Muscle of leg (tissue), 11 donors: ENCODE measurements around the gene OCLN. TPM values are rescaled to one million over a fixed set of nuclear protein-coding genes. Genes with fewer than 3 reads are reported as not detected.
"Not testable (repeated sequence)": the region's sequence is repeated elsewhere in the genome, so short reads cannot be mapped to it uniquely, and the experiment has no call there.

ENCODE experiments used
- DNase-seq: peaks from one replicate; pipeline ENCODE4 v3.0.0; 2013
- H3K27ac ChIP-seq: one replicate; pipeline ENCODE4 v1.5.1; 2013; ENCODE audit warnings: mild to moderate bottlenecking, low read length, control low read depth
- H3K27me3 ChIP-seq: one replicate; pipeline ENCODE4 v1.6.1; 2013; ENCODE audit warnings: low read length; ENCODE audit not compliant: control insufficient read depth, insufficient read depth
- H3K36me3 ChIP-seq: one replicate; pipeline ENCODE4 v1.6.1; 2013; ENCODE audit warnings: low read length; ENCODE audit not compliant: control insufficient read depth, insufficient read depth
- H3K4me1 ChIP-seq: one replicate; pipeline ENCODE4 v1.6.1; 2013; ENCODE audit warnings: low read length; ENCODE audit not compliant: control insufficient read depth, insufficient read depth
- H3K4me3 ChIP-seq: one replicate; pipeline ENCODE4 v1.5.1; 2013; ENCODE audit warnings: low read length, control low read depth
- H3K9me3 ChIP-seq: replicated peaks from 2 replicates; pipeline ENCODE4 v1.6.1; 2013; ENCODE audit warnings: low read depth, low read length; ENCODE audit not compliant: control insufficient read depth
- WGBS: methylation state at CpG from one replicate; pipeline ENCODE4 v1.1.5; 2013; ENCODE audit warnings: missing lambda C conversion rate; ENCODE audit not compliant: insufficient coverage; 5-methylcytosine and 5-hydroxymethylcytosine counted together
- polyA plus RNA-seq, 8 donors: library from polyadenylated mRNA; unstranded; fragments of 120-200 nt; gene quantifications; one replicate each; pipeline versions ENCODE4 v1.2.1 to v1.2.3, GENCODE V29; 2013; ENCODE audit warnings: inconsistent platforms in 1 of 8, low replicate concordance in 1 of 8; ENCODE audit not compliant: insufficient read length in 8 of 8, insufficient read depth in 1 of 8
- total RNA-seq: library from RNA; stranded (reverse); fragments of 120-200 nt; gene quantifications from one replicate; pipeline ENCODE4 v1.2.4, GENCODE V29; 2013

Gene OCLN
- total and polyA plus RNA-seq, 9 donors: 0.59 to 6.8 (median 2.5) TPM

DNA sequence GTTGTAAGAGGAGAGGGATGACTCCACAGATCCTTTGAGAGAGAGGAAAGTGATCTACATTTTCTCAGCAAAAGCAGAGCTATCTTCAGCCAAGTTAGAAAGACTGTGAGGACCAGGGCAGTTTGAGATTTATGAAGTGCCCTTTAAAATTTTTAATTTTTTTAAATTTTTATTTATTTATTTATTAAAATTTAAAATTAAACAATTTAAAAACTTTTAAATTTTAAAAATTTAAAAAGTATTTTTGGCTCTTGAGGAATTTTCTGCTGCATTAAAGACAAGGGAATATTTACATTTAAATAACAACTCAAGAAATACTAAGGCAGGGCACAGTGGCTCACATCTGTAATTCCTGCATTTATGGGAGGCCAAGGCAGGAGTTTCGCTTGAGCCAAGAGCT, 30.4 kb upstream of the OCLN start:
- 90% methylated on average over 1 of the region's 1 CpG for WGBS
- Histone ChIP-seq H3K4me3 (no peak overlapping the region), H3K27me3 (no peaks in the 10 kb centered on the region), H3K36me3 (no peaks in the 10 kb centered on the region), H3K4me1 (no peaks in the 10 kb centered on the region), H3K9me3 (no peaks in the 10 kb centered on the region), H3K27ac (no peak overlapping the region)
- DNase-seq: no peak

DNA sequence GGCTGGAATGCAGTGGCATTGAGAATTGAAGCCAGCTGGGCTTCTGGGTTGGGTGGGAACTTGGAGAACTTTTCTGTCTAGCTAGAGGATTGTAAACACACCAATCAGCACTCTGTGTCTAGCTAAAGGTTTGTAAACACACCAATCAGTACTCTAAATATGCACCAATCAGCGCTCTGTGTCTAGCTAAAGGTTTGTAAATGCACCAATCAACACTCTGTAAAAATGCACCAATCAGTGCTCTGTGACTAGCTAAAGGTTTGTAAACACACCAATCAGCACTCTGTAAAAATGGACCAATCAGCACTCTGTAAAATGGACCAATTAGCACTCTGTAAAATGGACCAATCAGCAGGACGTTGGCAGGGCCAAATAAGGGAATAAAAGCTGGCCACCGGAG, 26.2 kb upstream of the OCLN start:
- DNase-seq, H3K4me1 ChIP-seq, H3K9me3 ChIP-seq, H3K27ac ChIP-seq, H3K4me3 ChIP-seq, H3K27me3 ChIP-seq, H3K36me3 ChIP-seq: not testable (repeated sequence)
- 92% methylated on average over 2 of the region's 3 CpGs for WGBS

DNA sequence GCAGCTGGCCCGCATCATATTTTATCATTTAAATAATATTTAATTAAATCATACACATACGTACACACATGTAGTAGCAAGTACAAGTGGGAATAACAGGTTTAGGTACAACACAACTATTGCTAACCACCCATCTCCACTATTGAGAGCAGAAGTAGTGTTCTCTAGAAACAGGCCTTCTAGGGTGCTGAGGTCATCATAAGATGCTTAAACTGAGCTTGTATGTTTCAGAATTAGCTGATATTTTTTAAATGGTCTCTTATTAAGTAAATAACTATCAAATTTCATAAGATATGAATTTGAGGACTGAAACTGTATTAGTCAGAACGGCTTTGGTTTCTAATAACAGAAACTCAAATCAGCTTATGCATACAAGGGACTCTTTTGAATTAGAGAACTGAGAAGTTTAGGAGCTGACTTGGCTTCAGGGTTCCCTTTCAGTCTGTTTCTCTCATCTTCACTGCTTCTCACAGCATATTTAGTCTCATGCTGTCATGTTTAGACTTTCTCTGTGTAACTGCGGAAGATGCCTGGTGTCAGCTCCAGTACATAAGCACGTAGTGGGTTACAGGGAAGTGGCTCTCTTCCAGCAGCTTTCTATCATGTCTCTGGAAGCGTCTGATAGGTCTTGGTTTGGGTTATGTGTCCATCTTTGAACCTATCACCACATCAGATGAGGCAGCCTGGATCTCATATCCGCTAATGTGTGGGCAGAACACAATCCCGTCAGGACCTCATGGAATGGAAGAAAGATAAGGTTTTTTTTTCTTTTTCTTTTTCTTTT, 25.0 kb upstream of the OCLN start:
- Histone ChIP-seq H3K36me3 (no peaks in the 10 kb centered on the region), H3K4me1 (no peaks in the 10 kb centered on the region), H3K4me3 (no peak overlapping the region), H3K27ac (no peak overlapping the region), H3K9me3 (no peaks in the 10 kb centered on the region), H3K27me3 (no peaks in the 10 kb centered on the region)
- peak; percentile 3 for DNase-seq
- WGBS: no CpG with 5 or more reads among the region's 8 CpGs

DNA sequence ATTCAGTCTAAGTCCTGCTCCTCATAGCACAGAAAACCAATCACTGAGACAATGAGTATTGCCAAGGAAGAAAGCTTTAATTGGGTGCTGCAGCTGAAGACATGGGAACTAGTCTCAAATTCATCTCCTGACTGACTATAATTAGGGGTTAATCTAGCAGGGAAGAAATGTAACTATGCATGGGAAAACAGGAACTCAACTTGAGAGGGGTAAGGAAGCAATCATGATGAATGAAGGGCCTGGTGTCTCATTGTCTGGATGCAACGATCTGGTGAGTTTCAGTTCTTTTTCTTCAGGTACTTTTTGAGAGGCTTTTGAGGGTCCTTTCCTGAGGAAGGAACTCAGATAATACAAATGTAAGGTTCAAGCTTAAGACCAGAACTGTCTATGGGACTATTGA, 24.0 kb upstream of the OCLN start:
- H3K27me3 ChIP-seq: no peaks in the 10 kb centered on the region
- H3K4me1 ChIP-seq: no peaks in the 10 kb centered on the region
- H3K36me3 ChIP-seq: no peaks in the 10 kb centered on the region
- DNase-seq: no peak
- no peaks in the 10 kb centered on the region for H3K9me3 ChIP-seq
- H3K4me3 ChIP-seq: no peak overlapping the region
- no CpG with 5 or more reads among the region's 1 CpG for WGBS
- H3K27ac ChIP-seq: no peak overlapping the region

DNA sequence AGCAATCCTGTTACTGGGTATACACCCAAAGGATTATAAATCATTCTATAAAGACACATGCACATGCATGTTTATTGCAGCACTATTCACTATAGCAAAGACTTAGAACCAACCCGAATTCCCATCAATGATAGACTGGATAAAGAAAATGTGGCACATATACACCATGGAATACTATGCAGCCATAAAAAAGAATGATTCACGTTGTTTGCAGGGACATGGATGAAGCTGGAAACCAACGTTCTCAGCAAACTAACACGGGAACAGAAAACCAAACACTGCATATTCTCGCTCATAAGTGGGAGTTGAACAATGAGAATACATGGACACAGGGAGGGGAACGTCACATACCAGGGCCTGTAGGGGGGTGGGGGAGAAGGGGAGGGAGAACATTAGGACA, 21.1 kb upstream of the OCLN start:
- not testable (repeated sequence) for H3K4me3 ChIP-seq, H3K27ac ChIP-seq, DNase-seq, H3K4me1 ChIP-seq, H3K27me3 ChIP-seq, H3K9me3 ChIP-seq, H3K36me3 ChIP-seq
- WGBS: 100% methylated on average over 1 of the region's 6 CpGs

DNA sequence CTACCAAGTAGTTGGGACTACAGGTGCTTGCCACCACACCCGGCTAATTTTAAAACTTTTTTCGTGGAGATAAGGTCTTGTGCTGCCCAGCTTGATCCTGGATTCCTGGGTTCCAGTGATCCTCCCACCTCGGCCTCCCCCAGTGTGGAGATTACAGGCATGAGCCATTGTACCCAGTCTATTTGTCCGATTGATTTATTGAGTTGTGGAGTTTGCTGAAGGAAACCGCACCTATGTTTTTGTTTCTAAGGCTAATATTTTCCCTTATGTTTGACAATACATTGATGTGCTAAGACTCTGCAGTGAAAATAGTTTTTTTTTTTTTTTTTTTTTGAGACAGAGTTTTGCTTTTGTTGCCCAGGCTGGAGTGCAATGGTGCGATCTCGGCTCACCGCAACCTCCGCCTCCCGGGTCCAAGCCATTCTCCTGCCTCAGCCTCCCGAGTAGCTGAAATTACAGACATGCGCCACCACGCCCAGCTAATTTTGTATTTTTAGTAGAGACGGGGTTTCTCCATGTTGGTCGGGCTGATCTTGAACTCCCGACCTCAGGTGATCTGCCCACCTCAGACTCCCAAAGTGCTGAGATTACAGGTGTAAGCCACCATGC, 20.0 kb upstream of the OCLN start:
- H3K9me3 ChIP-seq, H3K4me3 ChIP-seq, H3K4me1 ChIP-seq, H3K27me3 ChIP-seq, H3K36me3 ChIP-seq, DNase-seq, H3K27ac ChIP-seq: not testable (repeated sequence)
- WGBS: 98% methylated on average over 8 of the region's 16 CpGs

DNA sequence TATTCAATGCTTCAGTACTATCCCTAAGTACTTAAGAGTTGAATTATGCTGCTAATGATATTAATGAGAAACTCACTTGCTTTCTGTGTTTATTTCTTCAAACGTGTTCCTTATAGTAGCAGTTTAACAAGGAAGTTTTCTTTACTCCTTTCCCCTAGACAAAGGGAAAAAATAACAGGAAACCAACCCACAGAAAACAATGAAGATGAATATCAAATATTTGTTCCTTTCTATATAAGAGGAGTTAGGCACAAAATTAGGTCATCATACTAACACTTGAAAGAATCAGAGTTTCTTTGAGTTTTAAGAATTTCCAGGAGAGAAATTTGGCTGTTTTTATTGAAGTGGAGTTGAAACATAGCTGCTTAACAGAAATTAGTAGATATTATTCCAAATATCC, 15.4 kb upstream of the OCLN start:
- Histone ChIP-seq H3K4me1 (no peaks in the 10 kb centered on the region), H3K27ac (no peak overlapping the region), H3K36me3 (no peaks in the 10 kb centered on the region), H3K27me3 (no peaks in the 10 kb centered on the region), H3K9me3 (no peaks in the 10 kb centered on the region), H3K4me3 (no peak overlapping the region)
- WGBS: no CpG with 5 or more reads among the region's 1 CpG
- DNase-seq: no peak

DNA sequence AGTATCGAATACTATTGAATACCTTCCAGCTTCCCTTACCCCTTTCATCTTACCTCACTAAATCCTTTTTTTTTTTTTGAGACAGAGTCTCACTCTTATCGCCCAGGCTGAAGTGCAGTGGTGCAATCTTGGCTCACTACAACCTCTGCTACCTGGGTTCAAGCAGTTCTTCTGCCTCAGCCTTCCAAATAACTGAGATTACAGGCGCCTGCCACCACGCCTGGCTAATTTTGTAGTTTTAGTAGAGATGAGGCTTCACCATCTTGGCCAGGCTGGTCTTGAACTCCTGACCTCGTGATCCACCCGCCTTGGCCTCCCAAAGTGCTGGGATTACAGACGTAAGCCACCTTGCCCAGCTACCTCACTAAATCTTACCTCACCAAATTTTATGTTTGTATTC, 14.3 kb upstream of the OCLN start:
- H3K4me3 ChIP-seq, H3K27me3 ChIP-seq, H3K27ac ChIP-seq, H3K36me3 ChIP-seq, DNase-seq, H3K4me1 ChIP-seq, H3K9me3 ChIP-seq: not testable (repeated sequence)
- 90% methylated on average over 2 of the region's 7 CpGs for WGBS

DNA sequence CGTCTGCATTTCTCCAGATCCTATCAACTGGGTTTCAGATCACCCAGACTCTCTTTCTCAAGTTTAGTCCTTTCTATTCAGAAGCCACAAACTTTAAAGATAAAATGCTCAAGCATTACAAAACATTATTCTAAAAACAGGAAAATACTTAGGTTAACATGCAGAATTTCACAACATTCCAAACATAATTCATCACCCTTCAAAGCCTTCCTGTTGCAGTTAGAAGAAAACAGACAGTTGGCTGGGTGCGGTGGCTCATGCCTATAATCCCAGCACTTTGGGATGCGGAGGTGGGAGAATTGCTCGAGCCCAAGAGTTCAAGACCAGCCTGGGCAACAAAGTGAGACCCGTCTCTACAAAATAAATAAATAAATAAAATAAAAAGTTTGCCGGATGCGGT, 7.7 kb upstream of the OCLN start:
- WGBS: 96% methylated on average over 2 of the region's 7 CpGs
- H3K4me1 ChIP-seq: no peaks in the 10 kb centered on the region
- no peak overlapping the region for H3K4me3 ChIP-seq
- no peaks in the 10 kb centered on the region for H3K9me3 ChIP-seq
- H3K27ac ChIP-seq: no peak overlapping the region
- DNase-seq: no peak
- H3K36me3 ChIP-seq: no peaks in the 10 kb centered on the region
- H3K27me3 ChIP-seq: peaks cover 6% of the 10 kb centered on the region

DNA sequence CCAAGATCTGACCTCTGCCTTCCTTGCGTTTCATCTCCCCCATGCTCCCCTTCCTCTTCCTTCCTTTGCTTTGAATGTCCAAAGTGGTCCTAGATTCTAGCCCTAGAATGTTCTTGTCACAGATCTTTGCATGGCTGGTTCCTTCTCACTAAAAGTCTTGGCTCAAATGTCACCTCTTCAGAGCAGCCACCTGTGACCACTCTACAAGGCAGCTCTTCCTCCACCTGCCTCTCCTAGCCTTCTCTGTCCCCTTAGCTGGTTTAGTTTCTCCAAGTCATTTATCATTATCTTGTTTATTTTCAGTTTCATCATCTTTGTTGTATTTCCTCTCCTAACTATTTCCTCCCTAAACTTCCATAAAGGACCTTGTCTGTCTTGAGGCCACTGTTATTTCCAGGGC, 7.1 kb upstream of the OCLN start:
- Histone ChIP-seq H3K4me1 (no peaks in the 10 kb centered on the region), H3K27ac (no peak overlapping the region), H3K36me3 (no peaks in the 10 kb centered on the region), H3K4me3 (no peak overlapping the region), H3K27me3 (peaks cover 6% of the 10 kb centered on the region), H3K9me3 (no peaks in the 10 kb centered on the region)
- 83% methylated on average over 1 of the region's 1 CpG for WGBS
- no peak for DNase-seq
